Endothelial cell of umbilical vein (primary cell): ENCODE measurements around the gene KIF20A. TPM values are rescaled to one million over a fixed set of nuclear protein-coding genes. Genes with fewer than 3 reads are reported as not detected.

ENCODE experiments used
- BruUV-seq: library from RNA; stranded (reverse); fragments of 400-500 nt; replicated peaks from 2 replicates; lab custom pipeline; 2021; lab: Mats Ljungman, UMichigan
- CTCF ChIA-PET: fragments of 300-600, 350-600 bp; sonication (Branson Sonifier 250); formaldehyde crosslinking; loops from one replicate; lab custom pipeline; 2021; ENCODE audit warnings: antibody characterized with exemption, inconsistent platforms; lab: Charles Lee
- POLR2A ChIA-PET: fragments of 300-600, 350-600 bp; sonication (Branson Sonifier 250); formaldehyde crosslinking; loops from one replicate; lab custom pipeline; 2021; ENCODE audit warnings: antibody characterized with exemption, inconsistent platforms; lab: Charles Lee
- DNase-seq: peaks from one replicate; pipeline ENCODE4 v3.0.0-alpha.2; 2011; ENCODE audit warnings: low read depth, low spot score
- FAIRE-seq: peaks from 2 replicates; lab custom pipeline; 2011; peaks lifted over from hg19 to GRCh38; lab: Jason Lieb, UNC
- H2AFZ ChIP-seq: 2 replicates; pipeline ENCODE4 v1.6.0; 2012; ENCODE audit warnings: low read depth, low read length, control low read depth, inconsistent platforms
- H3K27ac ChIP-seq: 2 replicates; pipeline ENCODE4 v1.5.1; 2011; ENCODE audit warnings: low read depth, mild to moderate bottlenecking, control low read depth, low read length, moderate library complexity; ENCODE audit not compliant: insufficient read depth
- H3K27me3 ChIP-seq, 2 experiments: 2 replicates each; pipeline versions ENCODE4 v1.6.0 to v1.6.1; 2011; ENCODE audit warnings: low read length in 2 of 2, mixed read lengths in 1 of 2; ENCODE audit not compliant: control insufficient read depth in 2 of 2, insufficient read depth in 2 of 2
- H3K36me3 ChIP-seq, 2 experiments: 2 replicates in 1 of 2; 3 replicates in 1 of 2; pipeline ENCODE4 v1.5.1; 2011; ENCODE audit warnings: low read length in 2 of 2, mild to moderate bottlenecking in 1 of 2, moderate library complexity in 1 of 2; ENCODE audit not compliant: control insufficient read depth in 2 of 2, insufficient read depth in 2 of 2; ENCODE audit errors: extremely low read depth in 1 of 2
- H3K4me1 ChIP-seq: 3 replicates; pipeline ENCODE4 v1.5.1; 2011; ENCODE audit warnings: mild to moderate bottlenecking, low read length; ENCODE audit not compliant: control insufficient read depth, insufficient read depth; ENCODE audit errors: extremely low read depth
- H3K4me2 ChIP-seq: 2 replicates; pipeline ENCODE4 v1.6.1; 2011; ENCODE audit warnings: low read length, control low read depth, mixed read lengths; ENCODE audit not compliant: insufficient read depth
- H3K4me3 ChIP-seq, 3 experiments: fragments of 200-600 bp in 1 of 3; sonication (generic), shearing (Covaris generic) in 1 of 3; replicated peaks in 1 of 3; 2 replicates each; pipeline ENCODE4 v1.5.1; 2011 to 2016; ENCODE audit warnings: control low read depth in 3 of 3, low read length in 3 of 3, mild to moderate bottlenecking in 2 of 3, inconsistent platforms in 1 of 3, low read depth in 1 of 3, moderate library complexity in 1 of 3; ENCODE audit not compliant: insufficient read depth in 1 of 3
- H3K79me2 ChIP-seq: 2 replicates; pipeline ENCODE4 v1.6.0; 2012; ENCODE audit warnings: low read length, inconsistent platforms; ENCODE audit not compliant: control insufficient read depth, insufficient read depth
- H3K9ac ChIP-seq: replicated peaks from 2 replicates; pipeline ENCODE3; 2011; ENCODE audit warnings: low read length, control low read depth; ENCODE audit not compliant: insufficient read depth; ENCODE audit errors: extremely low read depth
- H3K9me1 ChIP-seq: replicated peaks from 3 replicates; pipeline ENCODE4 v1.6.0; 2011; ENCODE audit warnings: mild to moderate bottlenecking, low read length; ENCODE audit not compliant: control insufficient read depth, insufficient read depth; ENCODE audit errors: extremely low read depth
- H3K9me3 ChIP-seq: replicated peaks from 2 replicates; pipeline ENCODE4 v1.5.1; 2012; ENCODE audit warnings: low read length, inconsistent platforms; ENCODE audit not compliant: control insufficient read depth, insufficient read depth
- H4K20me1 ChIP-seq: replicated peaks from 2 replicates; pipeline ENCODE3; 2011; ENCODE audit warnings: mild to moderate bottlenecking, low read length; ENCODE audit not compliant: control insufficient read depth, insufficient read depth; ENCODE audit errors: extremely low read depth
- EZH2 ChIP-seq: IDR thresholded peaks from 2 replicates; pipeline ENCODE4 v1.6.1; 2012; ENCODE audit warnings: borderline replicate concordance, low read depth, mild to moderate bottlenecking, moderate library complexity, low read length, inconsistent platforms; ENCODE audit not compliant: severe bottlenecking
- FOS ChIP-seq: IDR thresholded peaks from 2 replicates; pipeline ENCODE4 v1.6.1; 2011; ENCODE audit warnings: mild to moderate bottlenecking, low read length, moderate library complexity, borderline replicate concordance; ENCODE audit not compliant: insufficient read depth
- GATA2 ChIP-seq: IDR thresholded peaks from 2 replicates; pipeline ENCODE4 v1.7.0; 2011; ENCODE audit warnings: low read depth, mild to moderate bottlenecking, moderate library complexity, mixed read lengths, low read length; ENCODE audit not compliant: insufficient read length, insufficient read depth
- JUN ChIP-seq: IDR thresholded peaks from 2 replicates; pipeline ENCODE4 v1.6.1; 2011; ENCODE audit warnings: borderline replicate concordance, low read depth; ENCODE audit not compliant: insufficient read length, insufficient read depth
- MYC ChIP-seq: IDR thresholded peaks from one replicate; pipeline ENCODE4 v1.6.1; 2011; ENCODE audit warnings: mild to moderate bottlenecking, low read depth, low read length
- POLR2A ChIP-seq: IDR thresholded peaks from 2 replicates; pipeline ENCODE4 v1.6.1; 2012; ENCODE audit warnings: low read depth, mild to moderate bottlenecking, control low read depth, low read length
- POLR2AphosphoS5 ChIP-seq: IDR thresholded peaks from 2 replicates; pipeline ENCODE4 v1.6.1; 2012; ENCODE audit warnings: low read depth, mild to moderate bottlenecking, control low read depth, low read length, moderate library complexity; ENCODE audit not compliant: insufficient read depth
- dilution Hi-C: fragments of 300-500 bp; cut with MboI; formaldehyde crosslinking; loops from one replicate; pipeline ENCODE4 v1.15.0; 2019; ENCODE audit warnings: low sequenced_read_pairs; ENCODE audit not compliant: extremely low pct_ligation_motif_present
- intact Hi-C: fragments of 100-400 bp; cut with micrococcal nuclease; formaldehyde crosslinking; loops from one replicate; pipeline ENCODE4 v1.10.0; 2022
- polyA plus RNA-seq, 4 experiments: library from polyadenylated mRNA; depleted of rRNA in 3 of 4; stranded (reverse) in 3 of 4; unstranded in 1 of 4; fragments of >200 nt; gene quantifications; 2 replicates each; pipeline versions ENCODE4 v1.2.1 to v1.2.3, GENCODE V29; 2011 to 2012; ENCODE audit warnings: missing spikeins in 1 of 4
- total RNA-seq: library from RNA; stranded (reverse); gene quantifications from 2 replicates; pipeline ENCODE4 v1.2.3, GENCODE V29; 2021
- TF ChIP-seq, protein P1 (sequence below): IDR thresholded peaks from 2 replicates; pipeline ENCODE4 v1.6.1; 2011; ENCODE audit not compliant: insufficient read depth, insufficient read length
- TF ChIP-seq, protein P2 (sequence below), 2 donors: IDR thresholded peaks; 1 replicate in 1 of 2; 2 replicates in 1 of 2; pipeline ENCODE4 v1.5.1; 2011; ENCODE audit warnings: low read length in 2 of 2, mild to moderate bottlenecking in 2 of 2, moderate library complexity in 2 of 2, control low read depth in 1 of 2, inconsistent platforms in 1 of 2, low read depth in 1 of 2; ENCODE audit not compliant: insufficient read depth in 1 of 2; ENCODE audit errors: extremely low read depth in 1 of 2

The KIF20A gene
- total and polyA plus RNA-seq, 2 donors (not counting 3 experiments of a cell fraction or from before 2014, with no cell fraction given): 38.7 to 78.1 TPM

DNA sequence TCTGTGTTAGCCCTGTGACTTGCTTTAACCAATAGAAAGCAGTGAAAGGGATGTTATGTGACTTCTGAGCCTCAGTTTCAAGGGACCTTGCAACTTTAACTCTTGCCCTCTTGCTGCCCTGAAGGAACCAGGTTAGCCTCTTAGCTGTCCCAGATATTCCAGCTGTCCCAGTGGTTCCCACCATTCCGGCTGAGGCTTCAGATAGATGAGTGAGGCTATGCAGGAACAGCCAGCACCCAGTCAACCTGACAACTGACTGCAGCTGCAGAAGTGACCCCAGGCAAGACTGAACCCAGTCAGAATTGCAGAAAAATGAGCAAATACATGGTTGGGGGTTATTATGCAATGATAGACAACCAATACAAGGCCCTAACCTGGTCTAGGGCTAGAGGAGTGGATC, 44.6 kb downstream of the KIF20A start:
- FAIRE-seq (no peak), DNase-seq (no peak)
- ChIA-PET POLR2A (no interaction called here), CTCF (interaction anchor here (0.7 to 5.4 kb wide), 27 partner anchors 9 to 280 kb away, joined by 3 to 105 read pairs (median 6); partner anchors contain the start of genes CDC23, CDC25C, GFRA3 and KDM3B)
- H3K9me1 ChIP-seq: no peaks in the 10 kb centered on the region
- H2AFZ ChIP-seq: no peak overlapping the region
- intact Hi-C loops (loop anchor here (1.0 to 5.0 kb wide), 3 partner anchors 114 to 188 kb away; partner anchors contain the start of genes FAM53C and KDM3B), dilution Hi-C loops (no loop called here)
- no peak overlapping the region for H3K27ac ChIP-seq
- H3K27me3 ChIP-seq: no peaks in the 10 kb centered on the region
- no peaks in the 10 kb centered on the region for H3K4me1 ChIP-seq
- no peaks in the 10 kb centered on the region for H4K20me1 ChIP-seq
- no peaks in the 10 kb centered on the region for H3K9me3 ChIP-seq
- H3K36me3 ChIP-seq: no peaks in the 10 kb centered on the region
- TF ChIP-seq POLR2A: no peak
- TF ChIP-seq, protein P1, sequence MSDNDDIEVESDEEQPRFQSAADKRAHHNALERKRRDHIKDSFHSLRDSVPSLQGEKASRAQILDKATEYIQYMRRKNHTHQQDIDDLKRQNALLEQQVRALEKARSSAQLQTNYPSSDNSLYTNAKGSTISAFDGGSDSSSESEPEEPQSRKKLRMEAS: no peak
- no peak for TF ChIP-seq GATA2
- TF ChIP-seq, protein P2, sequence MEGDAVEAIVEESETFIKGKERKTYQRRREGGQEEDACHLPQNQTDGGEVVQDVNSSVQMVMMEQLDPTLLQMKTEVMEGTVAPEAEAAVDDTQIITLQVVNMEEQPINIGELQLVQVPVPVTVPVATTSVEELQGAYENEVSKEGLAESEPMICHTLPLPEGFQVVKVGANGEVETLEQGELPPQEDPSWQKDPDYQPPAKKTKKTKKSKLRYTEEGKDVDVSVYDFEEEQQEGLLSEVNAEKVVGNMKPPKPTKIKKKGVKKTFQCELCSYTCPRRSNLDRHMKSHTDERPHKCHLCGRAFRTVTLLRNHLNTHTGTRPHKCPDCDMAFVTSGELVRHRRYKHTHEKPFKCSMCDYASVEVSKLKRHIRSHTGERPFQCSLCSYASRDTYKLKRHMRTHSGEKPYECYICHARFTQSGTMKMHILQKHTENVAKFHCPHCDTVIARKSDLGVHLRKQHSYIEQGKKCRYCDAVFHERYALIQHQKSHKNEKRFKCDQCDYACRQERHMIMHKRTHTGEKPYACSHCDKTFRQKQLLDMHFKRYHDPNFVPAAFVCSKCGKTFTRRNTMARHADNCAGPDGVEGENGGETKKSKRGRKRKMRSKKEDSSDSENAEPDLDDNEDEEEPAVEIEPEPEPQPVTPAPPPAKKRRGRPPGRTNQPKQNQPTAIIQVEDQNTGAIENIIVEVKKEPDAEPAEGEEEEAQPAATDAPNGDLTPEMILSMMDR (IDR thresholded peaks at IDR 0.05; ENCODE audit: extremely low read depth in 1 of 2, insufficient read depth in 1 of 2, low read depth in 1 of 2, low read length in 2 of 2): no peak
- TF ChIP-seq MYC: no peak
- no peak for TF ChIP-seq POLR2AphosphoS5
- TF ChIP-seq FOS: no peak
- no peak for TF ChIP-seq EZH2
- TF ChIP-seq JUN: no peak
- no peak overlapping the region for H3K4me2 ChIP-seq
- no peaks in the 10 kb centered on the region for H3K79me2 ChIP-seq
- H3K9ac ChIP-seq: no peak overlapping the region
- no peak overlapping the region for H3K4me3 ChIP-seq
- no TSS peak for BruUV-seq
